T-helper 1 cell (primary cell): ENCODE results near the gene RARS2.
"Not testable (repeated sequence)": the region's sequence is repeated elsewhere in the genome, so short reads cannot be mapped to it uniquely, and the experiment has no call there.

Source experiments
- DNase-seq, 5 donors: peaks; one replicate each; pipeline ENCODE4 v3.0.0-alpha.2; 2012 to 2020

RARS2 gene

GRCh38 chr6:87498048-87498447, 91.7 kb downstream of the RARS2 start:
- DNase-seq, result no peak

- no peak for DNase-seq
These were observed 94.9 kb downstream of the RARS2 start for GRCh38 chr6:87494761-87495422.

- not testable (repeated sequence) for DNase-seq
These were observed 100.5 kb downstream of the RARS2 start for GRCh38 chr6:87489326-87489725.

GRCh38 chr6:87487555-87487954, 102.2 kb downstream of the RARS2 start:
- DNase-seq, result no peak

- no peak for DNase-seq
These were observed 105.3 kb downstream of the RARS2 start for GRCh38 chr6:87484491-87484890.

- DNase-seq, result peak in 1 of 5 donors; percentile 4
These were observed 105.9 kb downstream of the RARS2 start for GRCh38 chr6:87483929-87484328.

GRCh38 chr6:87482366-87482765, 107.4 kb downstream of the RARS2 start:
- no peak for DNase-seq

GRCh38 chr6:87481931-87482330, 107.9 kb downstream of the RARS2 start:
- DNase-seq, result no peak

- peak in 3 of 5 donors; percentile 37 to 73 (median 40) for DNase-seq
These were observed 116.3 kb downstream of the RARS2 start for GRCh38 chr6:87473419-87473903.

- peak; percentile 60 to 86 (median 72) for DNase-seq
These were observed 117.0 kb downstream of the RARS2 start, which contains the start of gene SLC35A1 for GRCh38 chr6:87472525-87473418. TSS of gene SLC35A1 (plus strand) at chr6:87472974. CDS start at chr6:87473004, 30 bp downstream.

- DNase-seq, result no peak
These were observed 124.7 kb downstream of the RARS2 start for GRCh38 chr6:87465051-87465450.
